Tibial nerve (tissue), 4 donors: ENCODE data around the gene FSTL4. TPM values are rescaled to one million over a fixed set of nuclear protein-coding genes. Genes with fewer than 3 reads are reported as not detected.

Source experiments
- DNase-seq, 2 donors: peaks; one replicate each; pipeline ENCODE4 v3.0.0-alpha.2; 2019; ENCODE audit warnings: low spot score in 2 of 2
- H3K27ac ChIP-seq, 4 donors: fragments of 200-600 bp; sonication (generic) in 3 of 4; one replicate each; pipeline ENCODE4 v1.5.1; 2017 to 2019; ENCODE audit warnings: mild to moderate bottlenecking in 1 of 4
- H3K27me3 ChIP-seq, 2 donors: fragments of 200-600 bp; sonication (generic) in 1 of 2; one replicate each; pipeline versions ENCODE4 v1.5.1 to v1.6.0; 2017 to 2019
- H3K36me3 ChIP-seq, 3 donors: fragments of 200-600 bp; sonication (generic); one replicate each; pipeline ENCODE4 v1.5.1; 2018 to 2019
- H3K4me1 ChIP-seq, 4 donors: fragments of 200-600 bp; sonication (generic) in 3 of 4; one replicate each; pipeline ENCODE4 v1.5.1; 2017 to 2019
- H3K4me3 ChIP-seq, 4 donors: fragments of 200-600 bp; sonication (generic) in 3 of 4; one replicate each; pipeline ENCODE4 v1.5.1; 2017 to 2019; ENCODE audit warnings: mild to moderate bottlenecking in 1 of 4, moderate library complexity in 1 of 4
- H3K9me3 ChIP-seq, 4 donors: fragments of 200-600 bp; sonication (generic) in 3 of 4; one replicate each; pipeline ENCODE4 v1.5.1; 2017 to 2019
- CTCF ChIP-seq, 5 experiments: fragments of 200-600 bp in 3 of 5; fragments of 450-650 bp in 2 of 5; sonication (generic) in 3 of 5; IDR thresholded peaks; one replicate each; pipeline ENCODE4 v1.5.1; 2016 to 2019; ENCODE audit warnings: antibody characterized with exemption in 5 of 5, mild to moderate bottlenecking in 3 of 5, moderate library complexity in 2 of 5
- EP300 ChIP-seq, 2 donors: sonication (generic); formaldehyde crosslinking; IDR thresholded peaks; one replicate each; pipeline ENCODE4 v1.6.1; 2017; ENCODE audit warnings: antibody characterized with exemption in 2 of 2, mild to moderate bottlenecking in 1 of 2
- POLR2A ChIP-seq, 2 donors: fragments of 450-650 bp; IDR thresholded peaks; one replicate each; pipeline ENCODE4 v1.6.1; 2017; ENCODE audit warnings: antibody characterized with exemption in 2 of 2, mild to moderate bottlenecking in 2 of 2, moderate library complexity in 2 of 2
- WGBS, 2 donors: methylation state at CpG; one replicate each; pipeline ENCODE4 v1.1.5; 2018; 5-methylcytosine and 5-hydroxymethylcytosine counted together
- total RNA-seq, 4 donors: library from RNA; depleted of rRNA; stranded (reverse); fragments of >200 nt; gene quantifications; one replicate each; pipeline ENCODE4 v1.1.0, GENCODE V29; 2016

The FSTL4 gene
- total RNA-seq, 4 donors from 2014 or later, result 0.22 TPM; not detected in 3

- no peaks in the 10 kb centered on the region for H3K9me3 ChIP-seq
- H3K36me3 ChIP-seq, result no peaks in the 10 kb centered on the region
- DNase-seq, result no peak
- no peak for TF ChIP-seq EP300 (IDR thresholded peaks at IDR 0.05)
- TF ChIP-seq POLR2A (IDR thresholded peaks at IDR 0.05), result no peak
- TF ChIP-seq CTCF (IDR thresholded peaks at IDR 0.05), result no peak
- no peak overlapping the region for H3K4me3 ChIP-seq
- WGBS, 2 donors, result 89% methylated on average over 12 of the region's 12 CpGs
- no peaks in the 10 kb centered on the region for H3K27me3 ChIP-seq
- H3K27ac ChIP-seq, result no peak overlapping the region
- no peaks in the 10 kb centered on the region for H3K4me1 ChIP-seq
These were observed 254.1 kb downstream of the FSTL4 start for GRCh38 chr5:133358271-133358670.

- no peaks in the 10 kb centered on the region for H3K9me3 ChIP-seq
- WGBS, 2 donors, result 93 to 100% methylated on average over 3 to 4 of the region's 4 CpGs
These were observed 254.6 kb downstream of the FSTL4 start for GRCh38 chr5:133357758-133358157.

GRCh38 chr5:133356984-133357421, 255.3 kb downstream of the FSTL4 start:
- Histone ChIP-seq H3K4me3 (no peak overlapping the region), H3K9me3 (no peaks in the 10 kb centered on the region), H3K27me3 (no peaks in the 10 kb centered on the region), H3K36me3 (no peaks in the 10 kb centered on the region), H3K4me1 (no peaks in the 10 kb centered on the region), H3K27ac (no peak overlapping the region)
- DNase-seq, result no peak
- TF ChIP-seq CTCF (IDR thresholded peaks at IDR 0.05) (no peak), EP300 (IDR thresholded peaks at IDR 0.05) (no peak), POLR2A (IDR thresholded peaks at IDR 0.05) (no peak)
- WGBS, 2 donors, result 58 to 73% methylated on average over 4 of the region's 4 CpGs

More at GRCh38 chr5:133357758-133358157, 254.6 kb downstream of the FSTL4 start:
- H3K4me1 ChIP-seq, result no peaks in the 10 kb centered on the region
- H3K27me3 ChIP-seq, result no peaks in the 10 kb centered on the region
- no peaks in the 10 kb centered on the region for H3K36me3 ChIP-seq
- no peak overlapping the region for H3K27ac ChIP-seq
- no peak for DNase-seq
- TF ChIP-seq CTCF (IDR thresholded peaks at IDR 0.05) (no peak), EP300 (IDR thresholded peaks at IDR 0.05) (no peak), POLR2A (IDR thresholded peaks at IDR 0.05) (no peak)
- H3K4me3 ChIP-seq, result no peak overlapping the region

GRCh38 chr5:133356396-133356983, 255.9 kb downstream of the FSTL4 start:
- WGBS, 2 donors, result 82 to 90% methylated on average over 5 of the region's 5 CpGs
- Histone ChIP-seq H3K27ac (no peak overlapping the region), H3K4me3 (no peak overlapping the region), H3K27me3 (no peaks in the 10 kb centered on the region), H3K36me3 (no peaks in the 10 kb centered on the region), H3K4me1 (no peaks in the 10 kb centered on the region), H3K9me3 (no peaks in the 10 kb centered on the region)
- TF ChIP-seq EP300 (IDR thresholded peaks at IDR 0.05), result no peak
- TF ChIP-seq POLR2A (IDR thresholded peaks at IDR 0.05), result no peak
- no peak for TF ChIP-seq CTCF (IDR thresholded peaks at IDR 0.05)
- no peak for DNase-seq

- H3K4me1 ChIP-seq, result no peaks in the 10 kb centered on the region
- no peaks in the 10 kb centered on the region for H3K27me3 ChIP-seq
- TF ChIP-seq CTCF (IDR thresholded peaks at IDR 0.05), result no peak
- TF ChIP-seq EP300 (IDR thresholded peaks at IDR 0.05), result no peak
- no peak for TF ChIP-seq POLR2A (IDR thresholded peaks at IDR 0.05)
- no peak overlapping the region for H3K27ac ChIP-seq
- WGBS, 2 donors, result 84 to 89% methylated on average over 9 of the region's 9 CpGs
- no peaks in the 10 kb centered on the region for H3K36me3 ChIP-seq
- H3K9me3 ChIP-seq, result no peaks in the 10 kb centered on the region
- H3K4me3 ChIP-seq, result no peak overlapping the region
- no peak for DNase-seq
These were observed 257.8 kb downstream of the FSTL4 start for GRCh38 chr5:133354323-133355185.
